ENCODE results near the gene DPF3.
"Not testable (repeated sequence)": the region's sequence is repeated elsewhere in the genome, so short reads cannot be mapped to it uniquely, and the experiment has no call there.

Gene DPF3

DNA sequence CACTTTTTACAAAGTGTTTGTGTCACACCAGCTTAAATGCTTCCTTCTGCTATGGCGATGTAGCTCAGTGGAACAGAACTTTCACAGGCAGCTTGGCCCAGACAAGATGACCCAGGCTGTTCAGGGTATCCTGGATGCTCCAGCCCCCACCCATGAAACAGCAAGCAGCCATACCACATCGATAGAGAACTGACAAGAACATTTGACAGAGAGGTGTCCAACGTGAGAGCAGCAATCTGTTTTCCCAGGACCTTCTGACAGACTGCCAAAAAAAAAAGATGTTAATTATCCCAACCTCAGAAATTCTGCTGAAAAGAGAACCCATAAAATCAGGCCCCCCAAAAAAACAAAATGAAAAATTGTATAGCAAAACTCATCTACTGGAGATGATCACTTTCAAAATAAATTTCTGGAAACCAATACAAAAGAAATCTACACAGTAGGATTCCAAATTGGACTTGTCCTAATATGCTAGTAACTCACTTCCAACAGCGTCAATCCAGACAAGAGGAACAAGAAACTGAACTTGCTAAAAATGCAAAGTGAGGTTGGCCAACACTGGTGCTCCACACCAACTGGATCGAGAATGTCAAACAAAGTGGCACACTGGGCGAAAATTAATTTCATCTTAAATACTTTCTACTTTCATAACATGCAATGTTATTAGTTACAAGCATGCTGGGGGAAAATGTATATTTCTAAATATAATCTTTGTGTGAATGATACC lies 118.8 kb downstream of the DPF3 start:
- no peak for DNase-seq (ENCODE audit: low spot score)

DNA sequence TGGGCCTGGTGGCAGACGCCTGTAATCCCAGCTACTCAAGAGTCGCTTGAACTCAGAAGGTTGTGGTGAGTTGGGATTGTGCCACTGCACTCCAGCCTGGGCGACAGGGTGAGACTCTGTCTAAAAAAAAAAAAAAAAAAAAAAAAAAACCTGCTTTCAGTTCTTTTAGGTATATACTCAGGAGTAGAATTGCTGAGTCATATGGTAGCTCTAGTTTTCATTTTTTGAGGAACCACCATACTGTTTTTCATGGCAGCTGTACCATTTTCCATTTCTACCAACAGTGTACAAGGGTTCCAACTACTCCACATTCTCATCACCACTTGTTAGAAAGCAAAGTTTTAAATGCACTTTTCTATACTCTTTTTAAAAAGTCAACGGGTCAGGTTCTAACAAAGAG lies 119.8 kb downstream of the DPF3 start:
- DNase-seq (ENCODE audit: low spot score), result no peak

- no peak for DNase-seq (ENCODE audit: low spot score)
These were observed 122.3 kb downstream of the DPF3 start for GRCh38 chr14:72771561-72771960.

- DNase-seq (ENCODE audit: low spot score), result no peak
These were observed 127.6 kb downstream of the DPF3 start for GRCh38 chr14:72766296-72766695.

DNA sequence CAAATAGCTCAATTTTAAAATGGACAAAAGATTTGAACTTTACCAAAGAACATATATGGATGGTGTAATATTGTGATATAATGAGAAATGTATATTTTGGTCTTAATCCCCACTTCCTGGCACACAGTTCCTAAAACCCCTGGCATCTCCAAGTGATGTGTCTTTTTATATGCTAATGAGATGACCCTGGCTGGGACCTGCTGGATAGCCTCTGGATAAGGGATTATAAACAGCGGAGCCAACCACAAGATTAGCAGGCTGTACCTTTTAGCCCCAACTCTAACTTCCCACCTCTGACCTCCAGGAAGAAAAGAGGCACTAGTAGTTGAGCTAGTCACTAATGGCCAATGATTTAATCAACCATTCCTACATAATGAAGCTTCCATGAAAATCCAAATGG lies 130.0 kb downstream of the DPF3 start:
- DNase-seq (ENCODE audit: low spot score), result no peak

- DNase-seq (ENCODE audit: low spot score), result no peak
These were observed 134.2 kb downstream of the DPF3 start for GRCh38 chr14:72759670-72760069.

DNA sequence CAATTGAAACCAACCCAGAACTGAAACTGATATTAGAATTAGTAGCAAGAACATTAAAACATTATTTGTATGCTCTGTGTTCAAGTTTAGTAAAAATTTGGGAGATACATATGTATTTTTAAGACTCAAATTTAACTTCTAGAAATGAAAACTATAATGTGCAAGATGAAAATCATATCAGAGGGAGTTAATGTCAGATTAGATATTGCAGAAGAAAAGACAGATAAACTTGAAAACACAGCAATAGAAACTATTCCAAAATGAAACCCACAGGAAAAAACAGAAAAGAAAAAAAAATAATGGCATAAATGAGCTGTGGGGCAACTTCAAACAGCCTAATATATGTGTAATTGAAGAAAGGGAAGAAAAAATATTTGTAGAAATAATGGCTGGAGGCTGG lies 134.9 kb downstream of the DPF3 start:
- no peak for DNase-seq (ENCODE audit: low spot score)

DNA sequence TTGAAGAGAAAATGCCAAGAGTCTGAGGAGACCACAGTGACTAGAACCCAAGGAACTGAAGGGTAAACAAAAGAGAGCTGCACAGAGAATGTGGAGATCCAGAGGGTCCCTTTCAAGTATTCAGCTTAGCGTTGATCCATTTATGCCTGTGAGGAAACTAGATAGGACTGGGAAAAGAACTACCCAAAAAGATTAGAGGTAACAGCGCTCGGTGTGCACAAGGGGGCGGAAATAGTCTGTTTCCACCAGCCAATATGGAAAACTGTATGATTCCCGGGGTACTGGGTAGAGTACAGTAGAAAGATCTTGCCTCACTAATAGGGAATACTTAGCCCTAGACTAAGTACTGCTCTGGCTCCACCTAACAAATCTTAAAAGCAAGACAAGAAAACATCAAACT lies 135.5 kb downstream of the DPF3 start:
- DNase-seq (ENCODE audit: low spot score), result no peak

- DNase-seq (ENCODE audit: low spot score), result no peak
These were observed 136.9 kb downstream of the DPF3 start for GRCh38 chr14:72756967-72757366.

- DNase-seq (ENCODE audit: low spot score), result no peak
These were observed 138.1 kb downstream of the DPF3 start for GRCh38 chr14:72755766-72756165.

GRCh38 chr14:72754949-72755348 lies 139.0 kb downstream of the DPF3 start:
- no peak for DNase-seq (ENCODE audit: low spot score)

DNA sequence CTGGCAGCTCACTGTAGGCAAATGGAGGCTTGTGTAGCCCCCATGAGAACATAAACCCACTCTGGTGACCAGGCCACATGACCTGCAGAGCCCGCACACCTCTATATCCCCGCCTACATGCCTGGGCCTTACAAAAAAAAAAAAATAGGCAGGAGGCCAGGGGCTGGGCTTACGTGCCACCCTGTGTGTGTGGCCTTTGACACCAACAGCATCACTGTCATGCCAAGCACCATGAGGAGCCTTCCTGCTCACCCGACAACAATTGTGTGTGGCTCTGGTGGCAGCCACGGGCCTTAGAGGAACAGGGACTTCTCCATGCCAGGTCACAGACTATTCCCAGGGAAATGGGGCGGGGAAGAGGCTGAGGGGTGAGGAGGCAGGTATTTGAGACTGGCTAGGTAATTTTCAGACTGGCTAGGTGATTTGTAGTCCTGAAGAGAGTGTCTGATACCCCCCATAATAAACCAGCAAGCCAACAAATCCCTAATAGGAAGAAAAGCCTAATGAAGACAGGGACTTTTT lies 140.0 kb downstream of the DPF3 start:
- no peak for DNase-seq (ENCODE audit: low spot score)

DNA sequence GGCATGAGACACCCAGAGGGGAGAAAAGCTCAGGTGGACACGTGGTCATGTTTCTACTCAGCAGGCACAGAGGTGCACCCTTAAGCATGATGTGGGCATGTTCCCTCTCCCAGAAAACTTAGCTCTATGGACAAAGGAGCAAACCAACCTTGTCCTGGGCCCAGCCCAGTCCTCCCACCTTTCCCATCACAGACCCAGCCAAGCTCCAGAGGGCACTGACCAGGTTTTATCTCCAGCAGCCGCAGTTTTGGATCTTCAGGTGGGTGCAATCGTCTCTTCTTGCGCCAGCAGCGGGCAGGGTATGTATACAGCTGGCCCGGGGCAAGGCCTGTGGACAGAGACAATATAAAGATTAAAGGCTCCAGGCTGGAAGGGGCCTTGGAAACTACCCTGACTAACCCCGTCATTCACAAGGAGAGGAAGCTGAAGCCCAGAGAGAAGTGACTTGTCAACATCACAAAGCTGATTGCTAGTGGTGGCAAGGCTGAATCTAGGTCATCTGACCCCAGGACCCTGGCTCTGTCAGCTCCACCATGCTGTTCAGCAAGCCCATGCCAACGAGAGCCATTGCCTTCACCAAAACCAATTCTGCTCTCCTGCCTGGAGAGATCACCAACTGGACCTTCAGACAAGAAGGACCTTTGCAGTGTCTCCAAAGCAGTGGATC lies 140.7 kb downstream of the DPF3 start:
- DNase-seq (ENCODE audit: low spot score), result no peak

DNA sequence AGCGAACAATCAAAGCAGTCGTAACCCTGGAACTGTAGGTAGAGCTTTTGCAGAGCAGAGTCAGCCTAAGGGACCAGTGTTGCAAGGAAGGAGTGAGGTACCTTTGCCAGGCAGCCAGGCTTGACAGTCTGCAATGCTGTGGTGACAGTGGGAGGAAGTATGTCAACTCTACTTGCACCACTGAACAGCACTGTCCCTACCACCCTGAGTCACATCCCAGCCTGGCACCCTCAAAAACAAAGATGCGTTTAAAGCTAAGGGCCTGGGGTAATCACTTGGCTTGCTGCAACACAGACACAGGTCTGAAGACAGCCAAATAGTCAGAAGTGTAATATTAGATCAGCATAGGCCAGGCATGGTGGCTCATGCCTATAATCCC lies 141.9 kb downstream of the DPF3 start:
- DNase-seq (ENCODE audit: low spot score), result no peak

DNA sequence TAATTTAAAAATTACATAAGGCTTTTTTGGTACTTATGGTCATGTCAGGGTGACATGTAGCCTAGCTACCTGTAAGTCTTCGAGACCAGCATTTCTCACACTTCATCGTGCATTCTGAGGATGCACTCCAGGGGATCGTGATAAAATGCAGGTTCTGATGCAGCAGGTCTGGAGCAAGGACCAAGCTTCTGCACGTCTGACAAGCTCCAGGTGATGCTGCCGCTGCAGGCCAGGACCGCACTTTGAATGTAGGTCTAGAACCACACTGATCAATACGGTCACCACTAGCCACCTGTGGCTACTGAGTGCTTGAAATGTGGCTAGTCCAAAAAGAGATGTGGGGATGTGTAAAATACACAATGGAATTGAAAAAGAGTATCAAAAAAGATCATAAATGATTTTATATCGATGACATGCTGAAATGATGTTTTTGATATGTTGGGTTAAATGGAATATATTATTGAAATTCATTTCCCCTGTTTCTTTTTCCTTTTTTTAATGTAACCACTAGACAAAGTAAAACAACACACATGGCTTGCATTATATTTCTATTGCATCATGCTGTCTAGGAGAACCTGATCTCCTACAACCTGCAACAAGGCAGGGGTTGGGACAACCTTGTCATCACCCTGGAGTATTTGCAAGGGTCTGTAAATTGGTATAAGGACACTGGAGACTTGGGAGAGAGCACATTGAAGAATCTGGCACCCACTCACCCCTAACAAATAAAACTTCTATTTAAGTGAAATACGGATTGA lies 142.4 kb downstream of the DPF3 start:
- no peak for DNase-seq (ENCODE audit: low spot score)

GRCh38 chr14:72748921-72749320 lies 145.0 kb downstream of the DPF3 start:
- not testable (repeated sequence) for DNase-seq (ENCODE audit: low spot score)

- DNase-seq (ENCODE audit: low spot score), result no peak
These were observed 146.2 kb downstream of the DPF3 start for GRCh38 chr14:72747652-72748051.

- DNase-seq (ENCODE audit: low spot score), result no peak
These were observed 147.6 kb downstream of the DPF3 start for GRCh38 chr14:72745991-72746980.

DNA sequence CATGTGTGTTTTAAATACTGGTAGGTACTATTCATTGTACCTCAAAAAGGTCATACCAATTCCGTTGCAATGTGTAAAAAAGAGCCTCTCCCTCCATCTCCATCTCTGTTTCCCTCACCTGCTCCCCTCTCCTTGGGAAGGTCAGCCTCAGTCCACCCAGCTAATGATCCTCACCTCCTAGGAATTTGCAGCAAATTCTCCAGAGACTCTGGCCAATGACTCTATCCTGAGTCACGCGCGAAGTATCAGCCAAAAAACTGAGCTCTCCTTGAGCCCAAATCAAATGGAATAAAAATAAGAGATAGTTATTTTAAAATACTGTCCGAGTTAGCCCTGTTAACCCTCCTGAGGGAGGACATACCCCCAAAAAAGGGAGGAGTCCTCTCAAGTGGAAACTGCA lies 148.4 kb downstream of the DPF3 start:
- no peak for DNase-seq (ENCODE audit: low spot score)

DNA sequence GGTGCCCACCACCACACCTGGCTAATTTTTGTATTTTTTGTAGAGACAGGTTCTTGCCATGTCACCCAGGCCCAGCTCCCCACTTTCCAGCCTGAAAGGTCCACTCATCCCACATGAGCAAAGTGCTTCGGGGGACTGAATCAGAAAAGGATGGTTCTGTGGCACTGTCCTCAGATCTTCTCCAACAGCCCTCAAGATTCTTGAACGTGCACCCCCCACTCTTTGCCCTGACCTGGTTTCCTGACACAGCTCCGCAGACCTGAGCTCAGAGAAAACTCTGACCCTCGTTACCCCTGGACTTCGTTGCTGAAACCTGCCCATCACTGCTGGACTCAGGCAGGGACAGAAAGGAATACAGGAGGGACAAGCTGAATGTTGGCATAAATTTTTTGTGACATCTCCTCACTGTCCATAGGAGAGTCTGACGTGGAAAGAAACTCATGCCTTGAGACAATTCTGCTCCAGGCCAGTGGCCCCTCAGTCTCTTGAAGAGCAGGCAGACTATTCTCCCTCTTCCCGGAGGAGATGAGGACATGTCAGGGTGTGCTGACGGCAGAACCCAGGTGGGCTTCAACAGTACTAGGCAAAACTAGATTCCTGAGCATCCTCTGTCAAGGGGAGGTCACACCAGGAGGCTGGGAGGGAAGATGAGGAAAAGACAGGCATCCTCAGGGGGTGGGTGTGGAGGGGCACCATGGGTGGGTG lies 149.3 kb downstream of the DPF3 start:
- no peak for DNase-seq (ENCODE audit: low spot score)

- peak; percentile 78 for DNase-seq (ENCODE audit: low spot score)
These were observed 150.3 kb downstream of the DPF3 start for GRCh38 chr14:72743626-72744025.
